Keratinocyte (primary cell): ENCODE results near the gene GLT6D1. TPM values are rescaled to one million over a fixed set of nuclear protein-coding genes. Genes with fewer than 3 reads are reported as not detected.

ENCODE experiments used
- DNase-seq: peaks from one replicate; pipeline ENCODE4 v3.0.0-alpha.2; 2011; ENCODE audit warnings: low read depth, missing footprints, low spot score
- FAIRE-seq: peaks from 2 replicates; lab custom pipeline; 2011; peaks lifted over from hg19 to GRCh38; lab: Jason Lieb, UNC
- H2AFZ ChIP-seq: 2 replicates; pipeline ENCODE4 v1.6.0; 2012; ENCODE audit warnings: low read length, control low read depth, inconsistent platforms; ENCODE audit not compliant: control insufficient read depth
- H3K27ac ChIP-seq: 2 replicates; pipeline ENCODE4 v1.5.1; 2011; ENCODE audit warnings: low read length; ENCODE audit not compliant: control insufficient read depth, insufficient read depth
- H3K27me3 ChIP-seq: 3 replicates; pipeline ENCODE4 v1.6.0; 2011; ENCODE audit warnings: low read length; ENCODE audit not compliant: control insufficient read depth, insufficient read depth; ENCODE audit errors: extremely low read depth
- H3K36me3 ChIP-seq, 2 experiments: 2 replicates in 1 of 2; 3 replicates in 1 of 2; pipeline ENCODE4 v1.5.1; 2011; ENCODE audit warnings: low read length in 2 of 2, mild to moderate bottlenecking in 1 of 2; ENCODE audit not compliant: control insufficient read depth in 2 of 2, insufficient read depth in 2 of 2; ENCODE audit errors: extremely low read depth in 1 of 2
- H3K4me1 ChIP-seq: 3 replicates; pipeline ENCODE4 v1.5.1; 2011; ENCODE audit warnings: low read length; ENCODE audit not compliant: control insufficient read depth, insufficient read depth; ENCODE audit errors: extremely low read depth
- H3K4me2 ChIP-seq: 3 replicates; pipeline ENCODE4 v1.6.0; 2011; ENCODE audit warnings: low read depth, low read length; ENCODE audit not compliant: control insufficient read depth, insufficient read depth; ENCODE audit errors: extremely low read depth
- H3K4me3 ChIP-seq, 3 experiments: fragments of 200-600 bp in 1 of 3; sonication (generic) in 1 of 3; 2 replicates in 2 of 3; 3 replicates in 1 of 3; pipeline ENCODE4 v1.5.1; 2011 to 2016; ENCODE audit warnings: low read length in 3 of 3, mild to moderate bottlenecking in 3 of 3, control low read depth in 2 of 3, inconsistent platforms in 1 of 3, low read depth in 1 of 3, mixed read lengths in 1 of 3, mixed run types in 1 of 3, moderate library complexity in 1 of 3; ENCODE audit not compliant: control insufficient read depth in 2 of 3, insufficient read depth in 2 of 3; ENCODE audit errors: extremely low read depth in 1 of 3
- H3K79me2 ChIP-seq: 2 replicates; pipeline ENCODE4 v1.6.0; 2012; ENCODE audit warnings: low read length; ENCODE audit not compliant: control insufficient read depth, insufficient read depth
- H3K9ac ChIP-seq: 3 replicates; pipeline ENCODE4 v1.6.0; 2011; ENCODE audit warnings: low read length; ENCODE audit not compliant: control insufficient read depth, insufficient read depth; ENCODE audit errors: extremely low read depth
- H3K9me1 ChIP-seq: 3 replicates; pipeline ENCODE4 v1.6.0; 2011; ENCODE audit warnings: low read length; ENCODE audit not compliant: control insufficient read depth, insufficient read depth; ENCODE audit errors: extremely low read depth
- H3K9me3 ChIP-seq: 2 replicates; pipeline ENCODE4 v1.5.1; 2012; ENCODE audit warnings: low read depth, low read length; ENCODE audit not compliant: control insufficient read depth
- H4K20me1 ChIP-seq: 3 replicates; pipeline ENCODE4 v1.6.0; 2011; ENCODE audit warnings: low read length; ENCODE audit not compliant: control insufficient read depth, insufficient read depth; ENCODE audit errors: extremely low read depth
- EZH2 ChIP-seq: IDR thresholded peaks from one replicate; pipeline ENCODE4 v1.6.1; 2012; ENCODE audit warnings: inconsistent platforms, mild to moderate bottlenecking, low read length, moderate library complexity
- dilution Hi-C: fragments of 300-500 bp; cut with MboI; formaldehyde crosslinking; loops from one replicate; pipeline ENCODE4 v1.7.0; 2020; ENCODE audit warnings: low sequenced_read_pairs; ENCODE audit not compliant: extremely low pct_ligation_motif_present
- polyA plus RNA-seq, 5 experiments: library from polyadenylated mRNA; depleted of rRNA in 3 of 5; stranded (reverse) in 3 of 5; stranded (forward) in 1 of 5; unstranded in 1 of 5; fragments of >200 nt; gene quantifications; 1 replicate in 1 of 5; 2 replicates in 3 of 5; 3 replicates in 1 of 5; pipeline versions ENCODE4 v1.2.1 to v1.2.3, GENCODE V29; 2011 to 2012; ENCODE audit warnings: missing spikeins in 2 of 5, low read depth in 1 of 5, low replicate concordance in 1 of 5
- TF ChIP-seq, protein P1 (sequence below), 3 experiments: IDR thresholded peaks in 1 of 3; conservative IDR thresholded peaks in 1 of 3; optimal IDR thresholded peaks in 1 of 3; 2 replicates in 2 of 3; 3 replicates in 1 of 3; pipeline versions ENCODE3 to v1.5.1; 2011; ENCODE audit warnings: low read length in 3 of 3, mild to moderate bottlenecking in 3 of 3, moderate library complexity in 2 of 3, control low read depth in 1 of 3, inconsistent platforms in 1 of 3; ENCODE audit not compliant: insufficient read depth in 2 of 3; ENCODE audit errors: extremely low read depth in 1 of 3

GLT6D1 gene
- polyA plus RNA-seq, 1 donor (not counting 4 experiments of a cell fraction or from before 2014, with no cell fraction given) = not detected

- Histone ChIP-seq H3K9ac (no peak overlapping the region), H3K9me1 (no peaks in the 10 kb centered on the region), H3K79me2 (no peaks in the 10 kb centered on the region), H3K27ac (no peak overlapping the region), H3K4me2 (no peak overlapping the region), H2AFZ (no peak overlapping the region), H4K20me1 (no peaks in the 10 kb centered on the region), H3K36me3 (no peaks in the 10 kb centered on the region), H3K27me3 (no peaks in the 10 kb centered on the region), H3K4me1 (no peaks in the 10 kb centered on the region), H3K4me3 (no peak overlapping the region), H3K9me3 (no peaks in the 10 kb centered on the region)
- no peak for FAIRE-seq
- DNase-seq = no peak
- TF ChIP-seq EZH2 = no peak
- TF ChIP-seq, protein P1, sequence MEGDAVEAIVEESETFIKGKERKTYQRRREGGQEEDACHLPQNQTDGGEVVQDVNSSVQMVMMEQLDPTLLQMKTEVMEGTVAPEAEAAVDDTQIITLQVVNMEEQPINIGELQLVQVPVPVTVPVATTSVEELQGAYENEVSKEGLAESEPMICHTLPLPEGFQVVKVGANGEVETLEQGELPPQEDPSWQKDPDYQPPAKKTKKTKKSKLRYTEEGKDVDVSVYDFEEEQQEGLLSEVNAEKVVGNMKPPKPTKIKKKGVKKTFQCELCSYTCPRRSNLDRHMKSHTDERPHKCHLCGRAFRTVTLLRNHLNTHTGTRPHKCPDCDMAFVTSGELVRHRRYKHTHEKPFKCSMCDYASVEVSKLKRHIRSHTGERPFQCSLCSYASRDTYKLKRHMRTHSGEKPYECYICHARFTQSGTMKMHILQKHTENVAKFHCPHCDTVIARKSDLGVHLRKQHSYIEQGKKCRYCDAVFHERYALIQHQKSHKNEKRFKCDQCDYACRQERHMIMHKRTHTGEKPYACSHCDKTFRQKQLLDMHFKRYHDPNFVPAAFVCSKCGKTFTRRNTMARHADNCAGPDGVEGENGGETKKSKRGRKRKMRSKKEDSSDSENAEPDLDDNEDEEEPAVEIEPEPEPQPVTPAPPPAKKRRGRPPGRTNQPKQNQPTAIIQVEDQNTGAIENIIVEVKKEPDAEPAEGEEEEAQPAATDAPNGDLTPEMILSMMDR (optimal IDR thresholded peaks at IDR 0.05 in 1 of 3, IDR thresholded peaks at IDR 0.05 in 1 of 3, conservative IDR thresholded peaks at IDR 0.05 in 1 of 3; ENCODE audit: extremely low read depth in 1 of 3, insufficient read depth in 2 of 3, low read length in 3 of 3) = no peak
- dilution Hi-C loops = no loop called here
Observed at GRCh38 chr9:135680056-135680455, 40.7 kb upstream of the GLT6D1 start.

GRCh38 chr9:135678236-135679017, 39.1 kb upstream of the GLT6D1 start:
- Histone ChIP-seq H2AFZ (no peak overlapping the region), H3K27me3 (no peaks in the 10 kb centered on the region)
- dilution Hi-C loops = no loop called here

More at GRCh38 chr9:135678236-135679017, 39.1 kb upstream of the GLT6D1 start:
- Histone ChIP-seq H3K9ac (no peak overlapping the region), H4K20me1 (no peaks in the 10 kb centered on the region), H3K9me3 (no peaks in the 10 kb centered on the region), H3K4me3 (no peak overlapping the region), H3K27ac (no peak overlapping the region), H3K4me1 (no peaks in the 10 kb centered on the region), H3K79me2 (no peaks in the 10 kb centered on the region), H3K36me3 (no peaks in the 10 kb centered on the region), H3K9me1 (no peaks in the 10 kb centered on the region), H3K4me2 (no peak overlapping the region)
- no peak for FAIRE-seq
- TF ChIP-seq, protein P1 (optimal IDR thresholded peaks at IDR 0.05 in 1 of 3, IDR thresholded peaks at IDR 0.05 in 1 of 3, conservative IDR thresholded peaks at IDR 0.05 in 1 of 3; ENCODE audit: extremely low read depth in 1 of 3, insufficient read depth in 2 of 3, low read length in 3 of 3) = no peak
- no peak for TF ChIP-seq EZH2
- no peak for DNase-seq
